MG63 (cell line): ENCODE measurements around the gene TIMP3. TPM values are rescaled to one million over a fixed set of nuclear protein-coding genes. Genes with fewer than 3 reads are reported as not detected.

Experiments
- DNase-seq: peaks from one replicate; pipeline ENCODE4 v3.0.0-alpha.2; 2020
- H3K27me3 ChIP-seq: fragments of 250-450 bp; sonication (Bioruptor Pico); 2 replicates; pipeline ENCODE4 v1.5.1; 2020; ENCODE audit warnings: mild to moderate bottlenecking, moderate library complexity
- H3K36me3 ChIP-seq: fragments of 250-450 bp; sonication (Bioruptor Pico); 2 replicates; pipeline ENCODE4 v1.5.1; 2020; ENCODE audit warnings: mild to moderate bottlenecking, moderate library complexity
- H3K4me3 ChIP-seq: fragments of 250-450 bp; sonication (Bioruptor Pico); 2 replicates; pipeline ENCODE4 v1.5.1; 2020; ENCODE audit warnings: mild to moderate bottlenecking, moderate library complexity
- H3K9me3 ChIP-seq: fragments of 250-450 bp; sonication (Bioruptor Pico); 2 replicates; pipeline ENCODE4 v1.5.1; 2020; ENCODE audit warnings: mild to moderate bottlenecking, moderate library complexity
- total RNA-seq: library from RNA; depleted of rRNA; stranded (reverse); fragments of >200 nt; shearing (Covaris generic); gene quantifications from 2 replicates; pipeline ENCODE4 v1.2.3, GENCODE V29; 2014; ENCODE audit warnings: low replicate concordance

The TIMP3 gene
- total RNA-seq, 1 experiment from 2014 or later: 63.3 TPM

- no peaks in the 10 kb centered on the region for H3K27me3 ChIP-seq
- DNase-seq: no peak
- H3K9me3 ChIP-seq: no peaks in the 10 kb centered on the region
- no peaks in the 10 kb centered on the region for H3K36me3 ChIP-seq
- H3K4me3 ChIP-seq: no peak overlapping the region
Observed at GRCh38 chr22:32904044-32904443, 102.5 kb downstream of the TIMP3 start.

- Histone ChIP-seq H3K27me3 (no peaks in the 10 kb centered on the region), H3K9me3 (no peaks in the 10 kb centered on the region)
- DNase-seq: no peak
Observed at GRCh38 chr22:32905400-32905799, 103.9 kb downstream of the TIMP3 start.

GRCh38 chr22:32909581-32910428 lies 108.3 kb downstream of the TIMP3 start:
- Histone ChIP-seq H3K4me3 (no peak overlapping the region), H3K27me3 (no peaks in the 10 kb centered on the region), H3K9me3 (no peaks in the 10 kb centered on the region), H3K36me3 (no peaks in the 10 kb centered on the region)
- DNase-seq: no peak

More at GRCh38 chr22:32905400-32905799, 103.9 kb downstream of the TIMP3 start:
- H3K4me3 ChIP-seq: no peak overlapping the region
- no peaks in the 10 kb centered on the region for H3K36me3 ChIP-seq

- no peak for DNase-seq
- Histone ChIP-seq H3K9me3 (no peaks in the 10 kb centered on the region), H3K4me3 (no peak overlapping the region), H3K27me3 (no peaks in the 10 kb centered on the region), H3K36me3 (no peaks in the 10 kb centered on the region)
Observed at GRCh38 chr22:32910429-32910772, 108.9 kb downstream of the TIMP3 start.

- Histone ChIP-seq H3K9me3 (peaks cover 6% of the 10 kb centered on the region; the same call in 1 of the 2 replicates), H3K27me3 (no peaks in the 10 kb centered on the region), H3K36me3 (no peaks in the 10 kb centered on the region), H3K4me3 (no peak overlapping the region)
- DNase-seq: no peak
Observed at GRCh38 chr22:32911503-32911902, 110.0 kb downstream of the TIMP3 start.
